ENCODE measurements around the gene DDAH1.

Gene DDAH1

GRCh38 chr1:85274969-85275453, 189.9 kb downstream of the DDAH1 start:
- DNase-seq (ENCODE audit: low read depth in 2 of 2) = no peak

- no peak for DNase-seq (ENCODE audit: low read depth in 2 of 2)
Observed at GRCh38 chr1:85273397-85273796, 191.6 kb downstream of the DDAH1 start.

DNA sequence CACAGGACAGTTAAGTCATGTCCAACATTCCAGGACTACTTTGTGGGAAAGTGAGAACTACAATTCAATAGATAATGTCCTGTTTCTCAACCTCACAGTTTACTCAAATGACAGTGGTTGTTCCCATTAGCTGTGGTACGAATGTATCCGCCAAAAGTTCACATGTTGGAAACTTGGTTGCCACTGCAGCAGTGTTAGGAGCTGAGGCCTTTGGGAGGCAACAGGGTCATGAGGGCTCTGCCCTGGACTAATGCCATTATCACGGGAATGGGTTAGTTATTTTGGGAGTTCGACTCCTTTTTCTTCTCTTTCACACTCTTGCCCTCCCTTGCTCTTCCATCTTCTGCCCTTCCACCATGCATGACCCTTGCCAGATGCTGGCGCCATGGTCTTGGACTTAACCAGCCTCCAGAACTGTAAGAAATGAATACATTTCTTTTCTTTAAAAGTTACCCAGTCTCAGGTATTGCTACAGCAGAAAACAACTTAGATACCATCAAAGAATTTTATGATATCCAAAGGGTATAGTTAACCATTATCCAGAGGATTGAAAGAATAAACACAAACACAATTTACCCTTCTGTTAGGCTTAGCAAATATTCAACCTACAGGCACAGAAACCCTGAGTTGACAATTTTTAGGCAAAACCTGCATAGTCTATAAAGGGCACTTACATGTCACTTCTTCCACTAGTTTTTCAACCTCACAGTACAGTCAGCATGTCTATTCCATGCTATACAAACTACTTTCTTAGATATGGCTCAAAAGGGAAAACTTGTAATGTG, 196.0 kb downstream of the DDAH1 start:
- no peak for DNase-seq (ENCODE audit: low read depth in 2 of 2)
